NCI-H146 treated with DMSO at 0.1 percent for 48 hours (cell line): ENCODE results near the gene ESPN.

Source experiments
- DNase-seq: peaks from one replicate; lab custom pipeline; 2025; ENCODE audit not compliant: unreplicated experiment; lab: John Stamatoyannopoulos, UW

ESPN gene

GRCh38 chr1:6463120-6463412 is 38.5 kb downstream of the ESPN start:
- no peak for DNase-seq

- DNase-seq = no peak
Observed at GRCh38 chr1:6464514-6464836, 39.9 kb downstream of the ESPN start.

- DNase-seq = no peak
Observed at GRCh38 chr1:6464915-6465314, 40.3 kb downstream of the ESPN start.

- no peak for DNase-seq
Observed at GRCh38 chr1:6465461-6466005, 41.0 kb downstream of the ESPN start.

- DNase-seq = no peak
Observed at GRCh38 chr1:6466023-6466422, 41.4 kb downstream of the ESPN start, which contains the start of gene TNFRSF25. TNFRSF25 (minus strand) TSS chr1:6466173; CDS start chr1:6466107, 66 bp downstream.

GRCh38 chr1:6466751-6467150 is 42.2 kb downstream of the ESPN start:
- DNase-seq = no peak

- no peak for DNase-seq
Observed at GRCh38 chr1:6467224-6467623, 42.6 kb downstream of the ESPN start.

- no peak for DNase-seq
Observed at GRCh38 chr1:6467744-6468688, 43.4 kb downstream of the ESPN start.

- no peak for DNase-seq
Observed at GRCh38 chr1:6468729-6469461, 44.3 kb downstream of the ESPN start.

- no peak for DNase-seq
Observed at GRCh38 chr1:6470132-6471085, 45.8 kb downstream of the ESPN start.

- DNase-seq = no peak
Observed at GRCh38 chr1:6471086-6471969, 46.8 kb downstream of the ESPN start.

GRCh38 chr1:6471970-6472368 is 47.4 kb downstream of the ESPN start:
- no peak for DNase-seq

- no peak for DNase-seq
Observed at GRCh38 chr1:6472391-6472790, 47.8 kb downstream of the ESPN start.

- no peak for DNase-seq
Observed at GRCh38 chr1:6473156-6473555, 48.6 kb downstream of the ESPN start.

- DNase-seq = peak; percentile 53
Observed at GRCh38 chr1:6473974-6474814, 49.6 kb downstream of the ESPN start.

- no peak for DNase-seq
Observed at GRCh38 chr1:6474815-6475282, 50.3 kb downstream of the ESPN start.

- DNase-seq = no peak
Observed at GRCh38 chr1:6475381-6476133, 51.0 kb downstream of the ESPN start.

GRCh38 chr1:6476483-6476882 is 51.9 kb downstream of the ESPN start:
- no peak for DNase-seq
